ENCODE measurements around the gene TTLL1.

The TTLL1 gene

DNA sequence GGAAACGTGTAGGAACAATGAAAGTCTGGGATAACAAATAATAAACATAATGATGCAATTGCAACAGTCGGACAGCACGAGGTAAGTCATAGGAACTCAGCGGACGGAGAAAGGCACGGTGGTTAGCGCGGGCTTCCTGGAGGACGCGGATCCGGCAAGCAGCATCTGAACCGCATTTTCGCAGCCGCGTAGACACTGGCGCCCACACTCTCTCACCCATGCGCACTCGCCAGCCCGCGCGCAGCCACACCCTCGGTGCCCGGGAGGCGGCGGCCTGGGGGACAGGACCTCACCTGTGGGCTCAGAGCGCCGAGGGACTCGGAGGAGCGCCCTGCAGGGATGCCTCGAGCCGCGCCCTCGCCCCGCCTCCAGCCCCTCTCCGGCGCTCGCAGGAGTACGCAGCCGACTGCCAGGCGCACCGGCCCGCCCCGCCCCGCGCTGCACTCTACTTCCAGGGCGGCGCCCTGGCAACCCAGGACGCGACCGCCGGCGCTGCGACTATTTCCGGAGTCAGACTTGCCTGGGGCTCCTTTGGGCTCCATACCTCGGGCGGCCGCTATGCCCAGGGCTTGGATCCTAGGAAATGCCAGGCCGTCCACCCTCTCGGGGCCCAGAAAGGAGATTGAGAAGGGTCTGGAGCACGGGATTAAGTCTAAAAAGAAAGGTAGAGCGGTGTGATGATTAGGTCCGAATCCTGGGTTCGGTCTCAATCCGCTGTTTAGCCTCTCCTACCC is at the start of gene TTLL1:
Gene TTLL1 (minus strand): TSS at position 408 of the 734 bp plus-strand sequence. CDS start 13,805 bp downstream, outside the sequence.
- FAIRE-seq = no peak

GRCh38 chr22:43136801-43137200 is 47.6 kb upstream of the TTLL1 start:
- no peak for FAIRE-seq

DNA sequence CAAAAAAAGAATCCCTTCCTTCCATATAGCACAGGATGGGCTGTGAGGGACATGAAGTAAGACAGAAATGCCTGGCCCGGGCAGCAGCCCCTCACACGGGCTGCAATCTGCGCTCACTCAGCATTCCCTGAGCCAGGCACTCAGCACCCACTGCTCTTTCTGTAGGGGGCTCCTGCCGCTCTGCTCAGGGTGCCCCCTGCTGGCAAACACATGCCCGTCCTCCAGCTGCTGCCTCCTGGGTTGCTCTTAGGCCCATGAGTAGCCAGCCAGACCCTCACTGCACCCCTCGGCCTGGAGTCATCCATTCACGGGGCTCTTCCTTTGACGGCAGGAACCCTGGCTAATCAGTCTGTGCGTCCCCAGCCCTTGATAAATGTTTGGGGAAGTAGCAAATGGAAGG is 47.1 kb upstream of the TTLL1 start:
- FAIRE-seq = no peak

DNA sequence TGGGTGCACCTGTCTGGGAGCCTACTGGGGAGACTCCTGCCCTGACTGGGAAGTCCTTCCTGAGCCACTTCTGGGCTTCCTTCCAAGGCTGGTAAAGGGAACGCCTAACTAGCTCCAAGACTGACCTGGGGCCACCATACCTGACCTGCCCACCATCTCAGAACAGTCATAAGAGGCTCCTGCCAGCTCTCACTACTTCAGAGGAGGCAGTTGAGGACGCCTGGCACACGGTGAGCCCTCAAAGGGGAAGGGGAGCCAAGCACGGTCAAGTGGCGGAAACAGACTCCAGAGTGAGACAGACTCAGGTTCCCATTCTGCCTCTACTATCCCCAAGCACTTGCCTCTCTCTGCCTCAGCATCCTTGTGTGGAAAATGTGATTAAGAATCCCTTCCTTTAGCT is 46.4 kb upstream of the TTLL1 start:
- no peak for FAIRE-seq

DNA sequence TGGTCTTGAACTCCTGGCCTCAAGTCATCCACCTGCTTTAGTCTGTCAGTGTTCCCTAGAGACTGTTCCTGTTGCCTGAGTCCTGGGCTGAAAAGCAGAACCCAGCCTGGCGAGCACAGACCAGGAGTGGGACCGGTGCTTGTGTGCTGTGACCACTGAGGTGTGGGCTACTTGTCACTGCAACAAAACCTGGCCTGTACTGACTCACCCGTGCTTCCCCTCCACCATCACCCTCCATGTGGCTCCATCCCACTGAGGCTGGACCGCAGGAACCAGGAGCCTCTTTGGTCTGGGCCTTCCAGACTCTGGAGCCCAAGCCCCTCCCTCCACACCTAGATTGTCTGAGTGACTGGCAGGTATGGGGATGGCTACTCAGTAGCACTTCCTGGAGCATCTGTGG is 45.4 kb upstream of the TTLL1 start:
- FAIRE-seq = no peak

DNA sequence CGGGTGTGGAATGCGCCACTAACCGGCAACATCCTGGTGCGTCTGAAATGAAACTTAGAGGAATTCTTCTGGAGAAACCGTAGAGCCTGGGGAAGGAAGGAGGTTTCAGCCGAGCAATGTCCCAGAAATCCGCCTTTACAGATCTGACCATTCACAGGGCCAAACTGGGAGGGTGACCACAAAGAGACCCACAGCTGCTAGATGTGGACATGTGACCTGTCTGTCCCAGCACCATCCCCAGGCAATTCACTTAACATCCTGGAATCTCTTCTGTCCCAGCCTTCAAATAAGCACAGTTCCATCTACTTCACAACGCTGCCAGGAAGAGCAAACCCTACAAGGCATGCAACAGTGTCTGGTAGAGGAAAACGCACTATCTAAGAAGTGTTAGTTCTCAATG is 44.2 kb upstream of the TTLL1 start:
- no peak for FAIRE-seq

DNA sequence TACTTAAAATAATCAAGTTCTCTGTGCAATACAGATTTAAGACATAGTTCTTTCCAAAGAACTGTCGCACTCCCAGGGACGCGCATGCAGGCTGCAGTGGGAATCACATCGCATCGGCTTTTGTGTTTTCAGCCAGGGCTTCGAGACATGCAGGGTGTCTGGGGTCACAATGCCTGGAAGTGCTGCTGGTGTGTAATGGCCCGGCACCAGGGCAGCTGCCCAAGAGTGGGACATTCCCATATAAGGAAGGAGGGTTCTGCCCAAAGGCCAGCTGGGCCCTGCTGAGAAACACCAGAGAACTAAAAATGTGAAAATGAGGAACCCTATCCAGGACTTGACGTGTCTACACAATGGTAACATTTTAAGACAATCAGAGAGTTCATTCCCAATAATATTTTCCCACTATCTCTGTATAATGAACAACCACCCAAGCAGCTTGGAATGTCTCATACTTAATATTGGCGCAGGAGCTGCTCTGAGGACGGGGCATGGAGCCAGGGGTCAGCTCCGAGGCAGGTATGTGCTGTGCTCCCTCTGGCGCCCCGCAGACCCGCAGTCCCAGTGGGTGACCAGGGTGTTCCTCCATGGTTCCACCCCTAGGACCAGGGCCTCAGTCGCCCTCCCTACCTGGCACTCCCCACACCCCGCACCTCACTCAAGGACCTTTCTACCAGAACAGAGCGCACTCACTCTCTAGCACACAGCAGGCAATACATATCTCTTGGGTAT is 42.7 kb upstream of the TTLL1 start:
- no peak for FAIRE-seq

DNA sequence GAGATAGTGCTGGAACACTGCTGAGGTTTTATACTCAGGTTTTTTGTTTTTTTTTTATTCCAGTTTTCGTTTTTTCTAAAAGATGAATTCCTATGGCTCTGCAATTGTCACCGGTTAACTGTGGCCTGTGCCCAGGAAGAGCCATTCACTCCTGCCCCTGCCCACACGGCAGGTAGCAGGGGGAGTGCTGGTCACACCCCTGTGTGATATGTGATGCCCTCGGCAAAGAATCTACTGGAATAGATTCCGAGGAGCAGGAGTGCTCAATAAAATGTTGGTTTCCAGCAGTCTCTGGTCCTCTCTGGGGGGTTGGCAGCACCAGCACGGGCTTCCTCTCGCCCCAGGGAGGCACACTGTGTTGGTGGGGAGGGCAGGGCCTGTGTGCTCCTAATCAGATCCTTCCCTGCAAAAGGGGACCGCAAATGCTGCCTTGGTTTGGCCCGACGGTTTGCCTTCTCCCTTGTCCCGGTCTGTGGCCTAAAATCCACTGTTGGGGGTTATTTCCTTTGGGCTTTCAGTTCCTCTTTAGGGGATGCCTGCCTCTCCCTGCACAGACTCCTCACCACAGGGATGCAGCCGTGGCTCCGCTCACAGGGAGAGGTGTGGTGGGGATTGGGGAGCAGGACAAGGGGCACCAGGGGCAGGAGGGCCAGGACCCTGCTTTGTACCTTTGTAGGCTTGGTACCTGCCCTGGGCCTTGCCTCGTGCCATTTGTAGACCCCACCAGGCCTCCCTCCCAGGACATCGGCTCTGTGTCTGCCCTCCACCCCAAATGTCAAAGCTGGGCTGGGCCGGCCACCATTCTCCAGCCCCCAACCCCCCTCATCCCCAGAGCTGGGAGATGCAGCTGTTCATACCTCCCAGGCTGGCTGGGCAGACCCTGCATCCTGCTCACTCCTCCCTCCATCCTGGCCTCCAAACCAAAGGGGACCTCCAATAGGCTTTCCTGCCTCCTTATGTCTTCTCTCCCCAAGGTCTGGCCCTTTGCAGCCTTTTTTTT is 40.5 kb upstream of the TTLL1 start:
- FAIRE-seq = no peak

GRCh38 chr22:43128928-43129424 is 39.8 kb upstream of the TTLL1 start:
- FAIRE-seq = no peak

DNA sequence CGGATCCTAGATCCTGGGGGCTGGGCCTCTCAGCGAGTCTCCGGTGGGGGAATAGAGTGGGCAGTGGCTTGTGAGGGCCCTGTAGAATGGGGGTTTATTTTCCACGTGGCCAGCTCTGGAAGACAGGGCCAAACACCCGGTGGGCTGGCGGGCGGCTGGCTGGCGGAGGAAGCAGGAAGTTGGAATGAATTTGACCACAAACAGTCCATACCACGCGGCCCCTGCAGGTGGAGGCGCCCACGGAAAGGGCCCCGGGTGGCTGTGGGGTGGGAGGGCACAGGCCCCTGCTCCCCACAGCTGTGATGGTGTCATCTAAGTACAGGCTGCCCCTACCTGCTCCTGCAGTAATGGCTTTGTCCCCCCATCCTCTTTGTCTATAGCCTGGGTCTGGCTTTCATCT is 38.9 kb upstream of the TTLL1 start:
- FAIRE-seq = no peak

GRCh38 chr22:43127166-43127908 is 38.1 kb upstream of the TTLL1 start:
- FAIRE-seq = no peak

- FAIRE-seq = no peak
Measured at GRCh38 chr22:43126501-43127165, 37.4 kb upstream of the TTLL1 start.

- FAIRE-seq = no peak
Measured at GRCh38 chr22:43118953-43119458, 29.8 kb upstream of the TTLL1 start.

DNA sequence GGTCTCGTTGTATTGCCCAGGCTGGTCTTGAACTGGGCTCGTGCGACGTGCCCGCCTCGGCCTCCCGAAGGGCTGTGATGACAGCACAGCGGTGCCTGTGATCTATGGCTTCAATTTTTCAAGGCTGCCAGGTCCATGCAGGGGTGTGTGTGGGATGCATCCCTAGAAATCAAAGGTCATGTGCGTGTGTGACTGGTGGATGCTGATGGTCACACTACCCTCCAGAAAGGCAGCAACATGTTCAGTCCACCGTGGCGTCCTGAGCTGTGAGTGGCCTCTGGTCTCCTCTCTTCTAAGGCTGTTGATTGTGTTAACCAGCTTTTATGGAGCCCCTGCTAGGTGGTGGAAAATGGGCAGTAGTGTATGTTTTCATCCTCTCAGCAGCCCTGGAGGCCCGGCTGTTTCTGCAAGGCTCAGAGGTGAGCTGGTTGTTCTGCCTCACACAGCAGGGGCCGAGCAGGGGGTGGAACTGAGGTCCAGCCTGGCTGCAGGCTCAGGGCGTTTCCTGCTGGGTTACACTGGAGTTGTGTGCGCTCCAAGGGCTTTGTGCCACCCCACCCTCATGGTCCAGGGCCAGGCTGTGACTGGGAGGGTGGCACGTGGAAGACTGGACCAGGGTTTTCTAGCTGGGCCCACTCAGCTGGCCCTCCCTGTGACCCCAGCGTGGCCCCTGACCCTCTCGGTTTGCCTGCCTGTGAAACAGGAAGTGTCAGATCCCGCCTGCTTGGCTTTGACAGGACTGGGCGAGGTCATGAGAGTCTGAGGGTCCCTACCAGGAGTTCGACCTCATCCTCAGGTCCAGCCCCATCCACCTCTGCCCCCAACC is 29.0 kb upstream of the TTLL1 start:
- no peak for FAIRE-seq

DNA sequence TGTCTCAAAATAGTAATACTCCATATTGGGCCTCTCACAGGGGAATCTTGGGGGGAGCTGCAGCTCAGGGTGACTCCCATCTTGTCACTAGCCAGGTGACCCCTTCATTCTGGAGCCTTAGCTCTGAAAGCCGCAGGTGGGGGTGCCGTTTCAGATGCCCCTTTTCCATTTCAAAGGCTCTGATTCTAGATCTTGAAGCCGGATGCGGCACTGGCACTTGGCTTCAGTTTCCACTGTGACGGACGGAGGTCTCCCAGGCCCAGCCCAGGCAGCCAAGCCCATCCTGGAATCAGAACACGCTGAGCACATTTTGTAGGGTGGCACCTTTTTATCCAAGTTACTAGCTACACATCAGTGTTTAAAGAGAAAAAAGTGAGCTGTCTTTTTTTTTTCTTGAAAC is 27.7 kb upstream of the TTLL1 start:
- no peak for FAIRE-seq

DNA sequence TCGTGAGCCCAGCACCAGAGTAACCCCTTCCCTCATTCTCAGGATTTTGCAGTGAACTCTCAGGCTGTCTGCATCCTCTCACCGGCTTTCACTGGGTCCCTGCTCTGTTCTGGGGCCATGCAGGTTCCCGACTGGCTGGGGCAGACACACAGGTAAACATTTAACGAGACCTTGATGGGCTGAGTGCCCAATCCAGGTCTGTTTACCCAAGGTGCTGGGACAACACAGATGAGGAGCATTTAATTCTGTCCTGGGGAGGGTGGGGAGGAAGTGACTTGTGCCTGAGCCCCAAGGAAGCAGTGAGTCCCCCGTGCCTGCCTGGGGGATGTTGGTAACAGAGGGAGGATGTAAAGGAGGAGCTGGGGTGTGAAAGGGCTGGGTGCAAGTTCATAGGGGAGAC is 25.8 kb upstream of the TTLL1 start:
- FAIRE-seq = no peak

DNA sequence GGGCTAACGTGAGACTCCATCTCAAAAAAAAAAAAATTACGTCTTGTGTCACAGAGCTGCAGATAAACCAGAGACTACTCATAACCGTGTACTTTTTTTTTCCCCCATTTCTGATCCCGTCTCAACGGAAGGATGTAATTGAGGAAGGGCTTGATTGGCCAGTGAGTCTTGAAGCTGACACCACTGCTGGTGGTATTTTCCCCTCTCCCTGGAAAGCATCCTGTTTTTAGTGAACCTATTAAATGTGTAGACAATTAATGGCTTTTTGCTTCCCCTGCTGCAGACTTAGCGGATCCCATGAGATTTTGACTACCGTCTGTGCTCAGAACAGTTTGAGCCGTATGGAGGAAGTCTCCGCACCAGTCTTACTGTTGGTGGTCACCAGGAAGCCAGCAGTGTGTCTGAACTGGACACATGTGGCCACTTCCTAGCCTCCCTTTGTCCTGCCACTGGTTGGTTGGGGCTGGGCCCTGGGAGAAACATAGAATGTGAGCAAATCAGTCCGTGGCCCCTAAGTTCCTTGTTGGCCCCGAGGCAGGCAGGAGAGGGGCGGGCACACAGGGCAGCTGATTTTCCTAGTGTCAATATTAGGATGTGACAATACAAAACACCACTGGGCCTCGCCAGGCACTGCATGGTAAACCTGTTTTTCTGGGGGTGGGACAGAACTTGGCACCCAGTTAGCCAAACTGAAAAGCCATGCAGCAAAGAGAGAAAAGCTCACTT is 24.5 kb upstream of the TTLL1 start:
- FAIRE-seq = no peak

GRCh38 chr22:43110927-43111623 is 21.9 kb upstream of the TTLL1 start:
- FAIRE-seq = no peak

GRCh38 chr22:43110444-43110926 is 21.3 kb upstream of the TTLL1 start, which contains the start of gene BIK:
TSS of gene BIK (plus strand) at chr22:43110750. CDS start at chr22:43124023, 13,273 bp downstream.
- no peak for FAIRE-seq
